GM21423 (cell line): ENCODE measurements around the gene MYO18A.

Experiments used
- ATAC-seq: cut with Tn5 transposase; IDR thresholded peaks from one replicate; pipeline ENCODE4 v1.9.1; 2021; ENCODE audit warnings: mild to moderate bottlenecking, moderate library complexity; ENCODE audit not compliant: unreplicated experiment

The MYO18A gene

GRCh38 chr17:29084541-29085146 is 95.6 kb downstream of the MYO18A start:
- ATAC-seq: no peak

DNA sequence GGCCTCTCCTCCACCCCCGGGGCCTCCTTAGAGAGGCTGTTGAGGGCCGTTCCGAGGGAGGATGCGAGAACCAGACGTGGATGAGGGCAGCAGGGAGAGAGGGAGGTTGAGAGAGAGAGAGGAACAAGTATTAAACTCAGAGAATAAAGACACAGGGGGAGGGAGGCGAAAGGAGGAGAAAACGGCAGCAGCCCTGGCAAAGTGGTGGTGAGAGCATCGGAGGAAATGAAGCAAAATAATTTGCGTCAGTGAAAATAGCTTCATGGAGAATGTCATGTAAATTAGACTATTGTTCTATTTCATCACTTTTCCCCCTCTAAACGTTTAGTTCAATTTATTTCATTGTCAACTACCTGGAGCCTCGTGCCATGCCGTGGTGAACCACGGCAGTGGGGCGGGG is 99.2 kb downstream of the MYO18A start:
- no peak for ATAC-seq

DNA sequence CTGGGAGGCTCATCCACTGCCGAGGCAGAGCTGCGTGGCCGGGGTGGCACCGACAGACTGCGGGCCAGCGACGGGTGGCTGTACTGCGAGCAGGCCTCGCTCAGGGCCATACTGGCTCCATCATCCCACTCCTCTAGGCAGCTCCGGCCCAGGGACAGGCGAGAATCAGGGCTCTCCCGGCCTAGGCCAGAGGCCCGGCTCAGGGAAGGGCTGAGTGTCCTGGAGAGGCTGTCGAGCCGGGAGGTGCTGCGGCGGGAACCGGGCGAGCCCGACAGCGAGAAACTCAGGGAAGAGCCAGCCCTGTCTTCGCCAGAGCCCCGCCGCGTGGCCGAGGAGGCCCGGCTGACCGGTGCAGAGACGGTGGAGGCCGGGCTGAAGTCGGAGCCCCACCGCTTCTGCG is 99.9 kb downstream of the MYO18A start:
- ATAC-seq: no peak

DNA sequence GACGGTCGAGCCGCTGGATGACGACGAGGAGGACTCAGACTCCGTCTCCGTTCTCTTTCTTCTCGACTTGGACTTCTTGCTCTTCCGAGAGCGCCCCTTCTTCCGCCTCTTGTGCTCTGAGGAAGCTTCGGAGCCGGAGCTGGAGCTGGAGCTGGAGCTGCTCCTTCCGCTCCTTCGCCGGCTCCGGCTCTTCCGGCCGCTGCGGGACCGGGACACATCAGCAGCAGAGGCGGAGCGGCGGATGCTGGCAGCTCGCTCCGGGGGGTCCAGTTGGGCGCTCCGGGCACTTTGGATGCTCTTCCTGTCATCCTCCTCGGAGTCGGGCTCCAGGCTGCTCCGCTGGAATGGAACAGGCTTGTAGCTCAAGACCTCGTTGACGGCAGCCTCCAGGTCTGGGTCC is 100.3 kb downstream of the MYO18A start:
- ATAC-seq: no peak

DNA sequence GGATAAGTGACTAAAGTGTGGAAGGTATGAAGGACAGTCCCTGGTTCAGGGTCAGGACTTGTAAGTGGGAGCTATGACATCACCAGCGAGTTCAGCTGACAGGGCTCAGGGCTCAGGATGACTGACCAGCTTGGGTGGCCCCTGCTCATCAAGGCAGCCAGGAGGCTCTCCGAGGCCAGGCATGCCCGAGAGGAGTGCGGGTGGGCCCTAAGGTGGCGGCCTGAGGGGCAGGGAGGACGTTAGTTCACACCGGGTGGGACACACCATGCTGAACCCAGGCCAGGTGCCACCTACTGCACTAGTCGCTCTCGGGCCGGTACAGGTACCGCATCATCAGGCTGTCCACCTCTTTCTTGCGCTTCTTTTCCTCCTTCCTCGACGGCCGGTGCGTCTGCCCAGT is 100.8 kb downstream of the MYO18A start:
- ATAC-seq: no peak

GRCh38 chr17:29078183-29079045 is 101.8 kb downstream of the MYO18A start:
- no peak for ATAC-seq

- no peak for ATAC-seq
Measured at GRCh38 chr17:29077320-29077719, 102.9 kb downstream of the MYO18A start.

DNA sequence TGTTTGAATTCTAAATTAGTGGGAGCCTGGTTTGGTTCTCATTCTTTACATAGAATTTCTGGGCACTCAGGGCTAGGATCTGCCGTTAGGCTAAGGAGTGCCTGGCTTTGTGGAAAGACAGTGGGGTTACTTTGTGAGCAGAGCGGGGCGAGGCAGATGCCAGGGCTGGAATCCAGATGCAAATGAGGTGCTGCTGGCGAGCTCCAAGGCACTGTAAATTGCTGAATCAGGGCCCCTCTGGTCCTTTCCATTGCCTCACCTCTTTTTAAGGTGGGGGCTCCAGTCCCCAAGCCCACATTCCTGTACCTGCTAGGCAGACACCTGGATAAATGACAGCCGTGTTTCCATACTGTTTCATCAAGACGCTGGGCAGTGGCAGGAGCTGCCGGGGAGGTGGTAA is 103.5 kb downstream of the MYO18A start:
- ATAC-seq: no peak

GRCh38 chr17:29076087-29076486 is 104.1 kb downstream of the MYO18A start:
- ATAC-seq: no peak

GRCh38 chr17:29074488-29074887 is 105.7 kb downstream of the MYO18A start:
- ATAC-seq: no peak

GRCh38 chr17:29073520-29073919 is 106.7 kb downstream of the MYO18A start:
- no peak for ATAC-seq

DNA sequence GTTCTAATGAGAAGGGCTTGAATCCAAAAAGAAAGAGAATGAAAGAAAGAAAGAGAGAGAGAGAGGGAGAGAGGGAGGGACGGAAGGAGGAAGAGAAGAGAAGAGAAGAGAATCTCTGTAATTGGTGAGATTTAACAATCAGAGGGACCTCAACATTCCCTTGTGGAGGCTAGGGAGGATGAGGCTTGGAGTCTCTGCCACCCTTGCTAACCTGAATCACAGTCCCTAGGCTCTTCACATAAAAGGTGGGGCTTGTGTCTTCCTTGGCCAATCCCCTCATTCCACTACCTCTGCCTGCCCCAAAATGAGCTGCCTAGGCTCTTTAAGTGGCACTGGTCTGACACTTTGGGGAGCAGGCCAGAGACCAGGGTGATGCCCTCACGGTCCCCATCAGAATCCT is 107.2 kb downstream of the MYO18A start:
- no peak for ATAC-seq

- ATAC-seq: no peak
Measured at GRCh38 chr17:29071303-29071702, 108.9 kb downstream of the MYO18A start.

GRCh38 chr17:29070781-29071180 is 109.4 kb downstream of the MYO18A start:
- no peak for ATAC-seq

GRCh38 chr17:29070308-29070707 is 109.9 kb downstream of the MYO18A start:
- no peak for ATAC-seq

- ATAC-seq: no peak
Measured at GRCh38 chr17:29069526-29070041, 110.6 kb downstream of the MYO18A start.

GRCh38 chr17:29068818-29069217 is 111.4 kb downstream of the MYO18A start:
- ATAC-seq: no peak

DNA sequence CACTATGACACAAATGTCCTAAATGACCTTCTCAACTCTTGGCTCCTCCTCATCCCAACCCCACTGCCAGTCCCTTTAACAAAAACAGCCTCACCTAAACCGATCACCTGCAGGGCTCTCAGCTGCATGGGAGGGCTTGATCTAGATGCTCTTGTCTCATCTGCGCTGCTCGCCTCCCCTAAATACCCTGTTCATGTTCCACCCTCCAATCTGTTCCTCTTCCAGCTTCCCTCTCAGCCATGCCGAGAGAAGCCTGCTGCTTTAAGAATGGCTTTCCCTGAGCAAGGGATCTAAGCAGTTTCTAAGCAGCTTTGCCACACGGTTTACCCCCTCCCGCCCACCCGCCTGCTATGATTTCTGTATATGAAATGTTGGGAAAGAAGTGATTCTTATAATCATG is 113.6 kb downstream of the MYO18A start:
- no peak for ATAC-seq

- ATAC-seq: no peak
Measured at GRCh38 chr17:29066047-29066446, 114.2 kb downstream of the MYO18A start.

DNA sequence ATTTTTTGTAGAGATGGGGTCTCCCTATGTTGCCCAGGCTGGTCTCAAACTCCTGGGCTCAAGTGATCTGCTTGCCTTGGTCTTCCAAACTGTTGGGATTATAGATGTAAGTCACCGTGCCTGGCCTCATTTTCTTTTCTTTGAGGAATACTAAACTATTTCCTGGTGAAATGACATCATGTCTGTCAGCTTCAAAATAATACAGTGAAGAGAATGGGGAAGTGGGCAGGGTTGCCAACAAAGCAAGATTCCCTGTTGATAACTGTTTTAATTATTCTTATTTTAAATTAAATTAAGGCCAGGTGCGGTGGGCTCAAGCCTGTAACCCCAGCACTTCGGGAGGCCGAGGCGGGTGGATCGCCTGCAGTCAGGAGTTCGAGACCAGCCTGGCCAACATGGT is 116.2 kb downstream of the MYO18A start:
- no peak for ATAC-seq

- no peak for ATAC-seq
Measured at GRCh38 chr17:29062215-29062614, 118.0 kb downstream of the MYO18A start.

GRCh38 chr17:29061036-29061435 is 119.2 kb downstream of the MYO18A start:
- no peak for ATAC-seq
